ENCODE data around the gene ROBO1. TPM values are rescaled to one million over a fixed set of nuclear protein-coding genes. Genes with fewer than 3 reads are reported as not detected.

ROBO1 gene
- total RNA-seq, 1 experiment from 2014 or later: 33.9 TPM

- H3K4me1 Mint-ChIP-seq (ENCODE audit: low read depth, unreplicated experiment): no peaks in the 10 kb centered on the region
- H3K27me3 Mint-ChIP-seq (ENCODE audit: unreplicated experiment): no peaks in the 10 kb centered on the region
Observed at GRCh38 chr3:79199966-79200365, 567.8 kb downstream of the ROBO1 start.

GRCh38 chr3:79187426-79187825 is 580.4 kb downstream of the ROBO1 start:
- Mint-ChIP-seq H3K27me3 (ENCODE audit: unreplicated experiment) (no peaks in the 10 kb centered on the region), H3K27ac (ENCODE audit: unreplicated experiment) (no peak overlapping the region), H3K4me1 (ENCODE audit: low read depth, unreplicated experiment) (no peaks in the 10 kb centered on the region), H3K9me3 (ENCODE audit: low read depth, unreplicated experiment) (no peaks in the 10 kb centered on the region), H3K4me3 (ENCODE audit: low read depth, unreplicated experiment) (no peak overlapping the region), H3K36me3 (ENCODE audit: insufficient read depth, unreplicated experiment) (no peaks in the 10 kb centered on the region)
- intact Hi-C loops (cut with micrococcal nuclease; ENCODE audit: unreplicated experiment): no loop called here
- no peak for DNase-seq
- TF ChIP-seq CTCF (IDR thresholded peaks at IDR 0.05; ENCODE audit: unreplicated experiment): no peak
- no TSS peak for BruUV-seq (replicated peaks)
- CTCF ChIA-PET: no interaction called here

More at GRCh38 chr3:79199966-79200365, 567.8 kb downstream of the ROBO1 start:
- H3K36me3 Mint-ChIP-seq (ENCODE audit: insufficient read depth, unreplicated experiment): no peaks in the 10 kb centered on the region
- CTCF ChIA-PET: no interaction called here
- no peak for TF ChIP-seq CTCF (IDR thresholded peaks at IDR 0.05; ENCODE audit: unreplicated experiment)
- H3K27ac Mint-ChIP-seq (ENCODE audit: unreplicated experiment): no peak overlapping the region
- no peak for DNase-seq
- peaks cover 2% of the 10 kb centered on the region for H3K9me3 Mint-ChIP-seq (ENCODE audit: low read depth, unreplicated experiment)
- BruUV-seq (replicated peaks): no TSS peak
- intact Hi-C loops (cut with micrococcal nuclease; ENCODE audit: unreplicated experiment): no loop called here
- H3K4me3 Mint-ChIP-seq (ENCODE audit: low read depth, unreplicated experiment): no peak overlapping the region

- DNase-seq: no peak
- no peaks in the 10 kb centered on the region for H3K36me3 Mint-ChIP-seq (ENCODE audit: insufficient read depth, unreplicated experiment)
- H3K27me3 Mint-ChIP-seq (ENCODE audit: unreplicated experiment): no peaks in the 10 kb centered on the region
- H3K4me1 Mint-ChIP-seq (ENCODE audit: low read depth, unreplicated experiment): no peaks in the 10 kb centered on the region
- CTCF ChIA-PET: no interaction called here
- H3K9me3 Mint-ChIP-seq (ENCODE audit: low read depth, unreplicated experiment): no peaks in the 10 kb centered on the region
- no TSS peak for BruUV-seq (replicated peaks)
- no peak overlapping the region for H3K4me3 Mint-ChIP-seq (ENCODE audit: low read depth, unreplicated experiment)
- no peak for TF ChIP-seq CTCF (IDR thresholded peaks at IDR 0.05; ENCODE audit: unreplicated experiment)
- intact Hi-C loops (cut with micrococcal nuclease; ENCODE audit: unreplicated experiment): no loop called here
- no peak overlapping the region for H3K27ac Mint-ChIP-seq (ENCODE audit: unreplicated experiment)
Observed at GRCh38 chr3:79184251-79184650, 583.5 kb downstream of the ROBO1 start.

GRCh38 chr3:79183496-79183895 is 584.3 kb downstream of the ROBO1 start:
- Mint-ChIP-seq H3K36me3 (ENCODE audit: insufficient read depth, unreplicated experiment) (no peaks in the 10 kb centered on the region), H3K27ac (ENCODE audit: unreplicated experiment) (no peak overlapping the region), H3K9me3 (ENCODE audit: low read depth, unreplicated experiment) (no peaks in the 10 kb centered on the region), H3K4me3 (ENCODE audit: low read depth, unreplicated experiment) (no peak overlapping the region), H3K27me3 (ENCODE audit: unreplicated experiment) (no peaks in the 10 kb centered on the region), H3K4me1 (ENCODE audit: low read depth, unreplicated experiment) (no peaks in the 10 kb centered on the region)
- TF ChIP-seq CTCF (IDR thresholded peaks at IDR 0.05; ENCODE audit: unreplicated experiment): no peak
- CTCF ChIA-PET: no interaction called here
- no TSS peak for BruUV-seq (replicated peaks)
- no peak for DNase-seq
- intact Hi-C loops (cut with micrococcal nuclease; ENCODE audit: unreplicated experiment): no loop called here
